NB4 (cell line): ENCODE data around the gene DPYD.
A peak's percentile ranks its signal among the peaks of the same experiment; 100 is the strongest.

Experiments used
- DNase-seq: peaks from one replicate; pipeline ENCODE4 v3.0.0; 2010; ENCODE audit warnings: low read depth
- H3K4me3 ChIP-seq: one replicate; pipeline ENCODE4 v1.5.1; 2011; ENCODE audit warnings: mild to moderate bottlenecking, low read depth, low read length, moderate library complexity
- MYC ChIP-seq: IDR thresholded peaks from 2 replicates; pipeline ENCODE4 v1.6.1; 2011; ENCODE audit warnings: low read depth, low read length
- POLR2A ChIP-seq: IDR thresholded peaks from 2 replicates; pipeline ENCODE4 v1.6.1; 2011; ENCODE audit warnings: mild to moderate bottlenecking; ENCODE audit not compliant: insufficient read length; ENCODE audit errors: extremely low read depth
- TF ChIP-seq, protein P1 (sequence below): IDR thresholded peaks from one replicate; pipeline ENCODE4 v1.5.1; 2012; ENCODE audit warnings: low read depth, low read length
- TF ChIP-seq, protein P2 (sequence below): IDR thresholded peaks from 2 replicates; pipeline ENCODE4 v1.6.1; 2011; ENCODE audit warnings: low read depth, low read length

DPYD gene

DNA sequence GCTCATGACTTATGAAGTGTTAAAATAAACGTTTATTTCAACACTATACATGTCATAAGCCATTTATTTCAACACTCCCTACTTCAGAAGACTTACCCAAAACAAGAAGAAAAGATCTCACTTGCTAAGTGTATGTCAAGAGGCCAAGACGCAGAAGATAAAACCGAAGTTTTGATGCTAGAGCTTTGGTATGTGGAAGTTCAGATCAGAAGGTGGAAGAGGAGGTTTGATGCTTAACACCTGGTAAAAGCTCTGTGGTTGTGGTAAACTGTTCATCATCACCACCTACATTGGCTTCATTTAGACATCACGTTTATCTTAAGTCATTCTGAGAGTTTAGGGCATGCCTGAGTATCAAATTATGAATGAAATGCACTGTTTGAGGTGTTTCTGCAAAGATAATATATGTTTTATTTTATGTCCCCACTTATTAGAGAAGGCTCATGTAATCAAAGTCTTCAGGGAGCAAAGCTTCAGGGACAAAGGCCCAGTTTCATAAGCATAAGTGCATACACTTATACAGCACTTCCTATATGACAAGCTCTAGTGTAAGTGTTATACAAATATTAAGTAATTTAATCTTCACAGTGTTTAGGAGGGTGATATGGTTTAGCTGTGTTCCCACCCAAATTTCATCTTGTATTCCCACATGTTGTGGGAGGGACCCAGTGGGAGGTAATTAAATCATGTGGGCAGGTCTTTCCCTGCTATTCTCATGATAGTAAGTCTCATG is 665.9 kb downstream of the DPYD start:
- no peak for DNase-seq
- H3K4me3 ChIP-seq, result no peak overlapping the region
- TF ChIP-seq POLR2A (no peak), MYC (no peak)
- TF ChIP-seq, protein P1, sequence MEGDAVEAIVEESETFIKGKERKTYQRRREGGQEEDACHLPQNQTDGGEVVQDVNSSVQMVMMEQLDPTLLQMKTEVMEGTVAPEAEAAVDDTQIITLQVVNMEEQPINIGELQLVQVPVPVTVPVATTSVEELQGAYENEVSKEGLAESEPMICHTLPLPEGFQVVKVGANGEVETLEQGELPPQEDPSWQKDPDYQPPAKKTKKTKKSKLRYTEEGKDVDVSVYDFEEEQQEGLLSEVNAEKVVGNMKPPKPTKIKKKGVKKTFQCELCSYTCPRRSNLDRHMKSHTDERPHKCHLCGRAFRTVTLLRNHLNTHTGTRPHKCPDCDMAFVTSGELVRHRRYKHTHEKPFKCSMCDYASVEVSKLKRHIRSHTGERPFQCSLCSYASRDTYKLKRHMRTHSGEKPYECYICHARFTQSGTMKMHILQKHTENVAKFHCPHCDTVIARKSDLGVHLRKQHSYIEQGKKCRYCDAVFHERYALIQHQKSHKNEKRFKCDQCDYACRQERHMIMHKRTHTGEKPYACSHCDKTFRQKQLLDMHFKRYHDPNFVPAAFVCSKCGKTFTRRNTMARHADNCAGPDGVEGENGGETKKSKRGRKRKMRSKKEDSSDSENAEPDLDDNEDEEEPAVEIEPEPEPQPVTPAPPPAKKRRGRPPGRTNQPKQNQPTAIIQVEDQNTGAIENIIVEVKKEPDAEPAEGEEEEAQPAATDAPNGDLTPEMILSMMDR, result no peak
- TF ChIP-seq, protein P2, sequence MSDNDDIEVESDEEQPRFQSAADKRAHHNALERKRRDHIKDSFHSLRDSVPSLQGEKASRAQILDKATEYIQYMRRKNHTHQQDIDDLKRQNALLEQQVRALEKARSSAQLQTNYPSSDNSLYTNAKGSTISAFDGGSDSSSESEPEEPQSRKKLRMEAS, result no peak

DNA sequence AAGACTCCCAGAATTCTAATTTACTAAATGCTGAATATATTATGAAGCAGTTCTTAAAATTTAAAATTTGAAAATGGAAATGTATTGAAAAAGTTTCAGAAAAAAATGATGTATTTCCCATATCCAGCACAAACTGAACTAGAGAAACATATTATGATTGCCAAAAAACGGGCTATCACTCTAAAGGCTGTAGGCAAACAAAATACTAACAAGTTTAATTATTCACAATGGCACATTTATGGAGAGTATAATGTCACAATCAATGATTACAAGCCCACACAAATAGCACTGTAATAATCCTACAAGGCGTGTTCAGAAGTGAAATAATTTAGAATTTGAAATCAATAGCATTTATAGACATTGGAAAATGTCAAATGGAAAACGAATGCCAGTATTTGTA is 667.9 kb downstream of the DPYD start:
- H3K4me3 ChIP-seq, result no peak overlapping the region
- DNase-seq, result no peak
- TF ChIP-seq, protein P1, result no peak
- TF ChIP-seq, protein P2, result no peak
- TF ChIP-seq MYC, result no peak
- no peak for TF ChIP-seq POLR2A

DNA sequence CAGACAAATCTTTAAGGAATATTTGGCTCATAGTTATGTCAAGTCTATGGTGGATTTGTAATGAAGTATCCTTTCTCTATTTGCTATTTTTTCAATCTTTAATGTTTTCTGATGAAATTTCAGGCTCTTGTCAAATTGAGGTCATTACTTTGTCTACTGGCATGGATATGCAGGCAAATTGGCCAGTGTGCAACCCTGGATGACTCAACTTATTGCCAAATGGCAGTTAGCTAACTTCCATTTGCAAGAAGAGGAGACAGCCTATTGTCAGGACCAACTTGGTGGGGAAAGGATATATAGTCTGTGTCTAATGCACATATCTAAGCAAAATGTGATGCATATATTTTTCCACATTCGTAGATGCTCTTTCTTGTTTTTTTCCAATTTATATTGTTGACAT is 668.8 kb downstream of the DPYD start:
- peak; percentile 78 for DNase-seq
- TF ChIP-seq, protein P2, result no peak
- TF ChIP-seq, protein P1, result no peak
- TF ChIP-seq MYC, result no peak
- no peak for TF ChIP-seq POLR2A
- no peak overlapping the region for H3K4me3 ChIP-seq

DNA sequence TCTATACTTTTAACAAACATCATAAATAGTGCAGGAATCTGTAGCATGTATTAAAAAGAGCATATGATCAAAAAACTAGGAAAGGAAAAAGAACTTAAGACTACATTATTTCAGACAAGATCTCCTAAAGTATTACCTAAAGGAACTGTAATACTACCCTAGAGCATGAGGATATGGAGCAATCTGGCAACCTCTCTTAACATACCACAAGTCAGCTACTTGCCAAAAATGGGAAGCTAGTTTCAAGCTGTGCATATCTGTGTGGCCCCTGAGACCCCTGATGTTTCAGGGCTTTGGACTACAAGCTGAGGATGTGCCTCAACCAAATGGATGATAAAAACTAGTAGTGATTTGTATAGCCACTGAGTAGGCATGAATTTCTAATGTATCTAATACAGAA is 673.6 kb downstream of the DPYD start:
- TF ChIP-seq, protein P2, result no peak
- TF ChIP-seq MYC (no peak), POLR2A (no peak)
- TF ChIP-seq, protein P1, result no peak
- H3K4me3 ChIP-seq, result no peak overlapping the region
- DNase-seq, result peak; percentile 37

DNA sequence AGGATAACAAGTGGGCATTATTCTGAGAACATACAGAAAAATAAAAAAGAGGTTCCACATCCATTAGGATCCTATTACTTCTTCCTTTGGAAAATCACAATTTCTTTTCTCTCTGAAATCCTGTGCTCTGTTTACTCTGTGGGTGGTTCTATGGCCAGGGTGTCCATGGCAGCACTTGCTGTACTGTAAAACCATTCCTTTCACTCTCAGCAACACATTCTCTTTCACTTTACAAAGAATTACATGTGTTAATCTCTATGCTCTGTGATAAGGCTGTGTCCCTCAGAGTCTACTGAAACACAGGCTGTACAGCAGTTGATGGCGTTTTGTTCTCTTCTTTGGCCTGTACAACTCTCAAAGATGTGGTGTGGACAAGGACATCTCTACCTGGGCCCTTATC is 675.2 kb downstream of the DPYD start:
- DNase-seq, result no peak
- TF ChIP-seq MYC (no peak), POLR2A (no peak)
- TF ChIP-seq, protein P2, result no peak

DNA sequence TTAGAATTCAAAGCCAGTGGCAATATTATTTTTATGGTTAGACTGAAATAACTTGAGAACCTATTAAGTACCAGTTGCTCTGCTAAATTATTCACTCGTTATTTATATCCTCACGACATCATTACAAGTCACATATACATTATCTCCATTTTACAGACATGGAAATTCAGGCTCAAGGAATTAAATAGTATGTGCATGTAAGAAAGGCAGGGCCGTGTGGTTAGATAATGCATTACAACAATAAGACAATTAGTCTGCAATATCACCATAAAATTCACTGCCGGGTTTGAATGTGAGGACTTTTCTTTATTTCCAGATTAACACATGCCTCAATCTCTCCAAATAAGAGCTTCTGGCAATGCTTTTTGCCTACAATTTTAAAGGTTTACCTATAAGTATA is 675.8 kb downstream of the DPYD start:
- no peak overlapping the region for H3K4me3 ChIP-seq
- TF ChIP-seq POLR2A (no peak), MYC (no peak)
- TF ChIP-seq, protein P1, result no peak
- TF ChIP-seq, protein P2, result no peak
- DNase-seq, result no peak

More for the DNA sequence above, 675.2 kb downstream of the DPYD start:
- H3K4me3 ChIP-seq, result no peak overlapping the region
